Astrocyte of the spinal cord (primary cell): ENCODE measurements around the gene ASB18.

Experiments used
- DNase-seq: peaks from one replicate; pipeline ENCODE4 v3.0.0; 2011; ENCODE audit warnings: low read depth, low spot score
- H3K4me3 ChIP-seq: 2 replicates; pipeline ENCODE4 v1.5.1; 2011; ENCODE audit warnings: low read depth, mild to moderate bottlenecking, low read length, moderate library complexity
- in situ Hi-C: cut with HindIII; loops from 2 replicates; pipeline ENCODE4 v1.10.0; 2017; ENCODE audit warnings: low sequenced_read_pairs
- TF ChIP-seq, protein P1 (sequence below): IDR thresholded peaks from 2 replicates; pipeline ENCODE4 v1.5.1; 2012; ENCODE audit warnings: low read depth, mild to moderate bottlenecking, low read length, inconsistent platforms

Gene ASB18

DNA sequence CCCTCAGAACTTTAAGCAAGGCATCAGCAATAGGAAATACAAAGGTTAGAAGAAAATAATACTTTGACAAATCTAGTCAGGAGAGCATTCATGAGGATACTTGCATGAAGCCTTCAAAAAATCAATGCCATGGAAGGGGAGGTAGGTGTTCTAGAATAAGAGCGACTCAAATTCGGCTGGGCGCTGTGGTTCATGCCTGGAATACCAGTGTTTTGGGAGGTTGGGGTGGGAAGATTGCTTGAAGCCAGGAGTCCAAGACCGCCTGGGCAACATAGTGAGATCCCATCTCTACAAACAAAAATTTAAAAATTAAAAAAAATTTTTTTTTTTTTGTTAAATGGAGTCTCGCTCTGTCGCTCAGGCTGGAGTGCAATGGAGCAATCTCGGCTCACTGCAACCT lies 117.8 kb downstream of the ASB18 start:
- DNase-seq: no peak
- TF ChIP-seq, protein P1, sequence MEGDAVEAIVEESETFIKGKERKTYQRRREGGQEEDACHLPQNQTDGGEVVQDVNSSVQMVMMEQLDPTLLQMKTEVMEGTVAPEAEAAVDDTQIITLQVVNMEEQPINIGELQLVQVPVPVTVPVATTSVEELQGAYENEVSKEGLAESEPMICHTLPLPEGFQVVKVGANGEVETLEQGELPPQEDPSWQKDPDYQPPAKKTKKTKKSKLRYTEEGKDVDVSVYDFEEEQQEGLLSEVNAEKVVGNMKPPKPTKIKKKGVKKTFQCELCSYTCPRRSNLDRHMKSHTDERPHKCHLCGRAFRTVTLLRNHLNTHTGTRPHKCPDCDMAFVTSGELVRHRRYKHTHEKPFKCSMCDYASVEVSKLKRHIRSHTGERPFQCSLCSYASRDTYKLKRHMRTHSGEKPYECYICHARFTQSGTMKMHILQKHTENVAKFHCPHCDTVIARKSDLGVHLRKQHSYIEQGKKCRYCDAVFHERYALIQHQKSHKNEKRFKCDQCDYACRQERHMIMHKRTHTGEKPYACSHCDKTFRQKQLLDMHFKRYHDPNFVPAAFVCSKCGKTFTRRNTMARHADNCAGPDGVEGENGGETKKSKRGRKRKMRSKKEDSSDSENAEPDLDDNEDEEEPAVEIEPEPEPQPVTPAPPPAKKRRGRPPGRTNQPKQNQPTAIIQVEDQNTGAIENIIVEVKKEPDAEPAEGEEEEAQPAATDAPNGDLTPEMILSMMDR: no peak
- in situ Hi-C loops: no loop called here
- no peak overlapping the region for H3K4me3 ChIP-seq

GRCh38 chr2:236143811-236144210 lies 120.4 kb downstream of the ASB18 start:
- TF ChIP-seq, protein P1: no peak
- in situ Hi-C loops: no loop called here
- no peak for DNase-seq
- H3K4me3 ChIP-seq: no peak overlapping the region
